A673 (cell line): ENCODE data around the gene CTDSP1. TPM values are rescaled to one million over a fixed set of nuclear protein-coding genes. Genes with fewer than 3 reads are reported as not detected.
A peak's percentile ranks its signal among the peaks of the same experiment; 100 is the strongest.

Source experiments
- BruUV-seq: library from RNA; stranded (reverse); fragments of 400-500 nt; replicated peaks from 2 replicates; lab custom pipeline; 2021; lab: Mats Ljungman, UMichigan
- CTCF ChIA-PET: fragments of 300-600 bp; sonication (Branson Sonifier 250); formaldehyde crosslinking; loops from one replicate; lab custom pipeline; 2022; ENCODE audit warnings: antibody characterized with exemption; lab: Charles Lee
- POLR2A ChIA-PET: fragments of 300-600 bp; sonication (Branson Sonifier 250); formaldehyde crosslinking; loops from one replicate; lab custom pipeline; 2022; ENCODE audit warnings: antibody characterized with exemption; ENCODE audit not compliant: low non-redundant PET; lab: Charles Lee
- DNase-seq: peaks from one replicate; pipeline ENCODE4 v3.0.0-alpha.2; 2015; ENCODE audit warnings: low spot score
- H3K27ac ChIP-seq: fragments of 200-600 bp; sonication (generic); 2 replicates; pipeline ENCODE4 v1.5.1; 2016; ENCODE audit warnings: mixed run types, low read depth, mild to moderate bottlenecking, mixed read lengths, antibody characterized with exemption, low read length; ENCODE audit not compliant: poor library complexity, severe bottlenecking
- H3K27me3 ChIP-seq: fragments of 200-600 bp; sonication (generic); replicated peaks from 2 replicates; pipeline ENCODE4 v1.6.1; 2017; ENCODE audit warnings: mixed run types, low read depth, mild to moderate bottlenecking, mixed read lengths, antibody characterized with exemption, low read length; ENCODE audit not compliant: insufficient read depth, poor library complexity
- H3K36me3 ChIP-seq: fragments of 200-600 bp; sonication (generic); 2 replicates; pipeline ENCODE4 v1.6.1; 2016; ENCODE audit warnings: mixed run types, mild to moderate bottlenecking, mixed read lengths, antibody characterized with exemption, low read length; ENCODE audit not compliant: insufficient read depth, poor library complexity, severe bottlenecking
- H3K4me1 ChIP-seq: fragments of 200-600 bp; sonication (generic); 2 replicates; pipeline ENCODE4 v1.6.1; 2017; ENCODE audit warnings: mixed run types, mild to moderate bottlenecking, mixed read lengths, antibody characterized with exemption, low read length; ENCODE audit not compliant: insufficient read depth, poor library complexity, severe bottlenecking
- H3K4me3 ChIP-seq: fragments of 200-600 bp; sonication (generic); 2 replicates; pipeline ENCODE4 v1.5.1; 2016; ENCODE audit warnings: low read depth, mixed run types, mild to moderate bottlenecking, mixed read lengths, low read length; ENCODE audit not compliant: poor library complexity, severe bottlenecking
- H3K9me3 ChIP-seq: fragments of 200-600 bp; sonication (generic); 2 replicates; pipeline ENCODE4 v1.6.1; 2016; ENCODE audit warnings: mixed run types, low read depth, mild to moderate bottlenecking, mixed read lengths, antibody characterized with exemption, low read length; ENCODE audit not compliant: poor library complexity, severe bottlenecking
- EZH2 ChIP-seq: fragments of 200-600 bp; sonication (generic); IDR thresholded peaks from 2 replicates; pipeline ENCODE4 v1.6.1; 2017; ENCODE audit warnings: borderline replicate concordance, low read depth, mild to moderate bottlenecking, mixed read lengths, antibody characterized with exemption, low read length; ENCODE audit not compliant: poor library complexity, severe bottlenecking
- intact Hi-C: fragments of 100-400 bp; cut with micrococcal nuclease; formaldehyde crosslinking; loops from one replicate; pipeline ENCODE4 v1.10.0; 2022; ENCODE audit not compliant: unreplicated experiment
- total RNA-seq: library from RNA; stranded (reverse); gene quantifications from 2 replicates; pipeline ENCODE4 v1.2.3, GENCODE V29; 2021
- TF ChIP-seq, protein P1 (sequence below): fragments of 300-800, 200-600 bp; sonication (generic); conservative IDR thresholded peaks from 2 replicates; pipeline ENCODE4 v1.5.1; 2017; ENCODE audit warnings: low read depth, mild to moderate bottlenecking, antibody characterized with exemption, low read length, moderate library complexity, mixed read lengths

Gene CTDSP1
- total RNA-seq, 1 experiment from 2014 or later = 72.3 TPM

DNA sequence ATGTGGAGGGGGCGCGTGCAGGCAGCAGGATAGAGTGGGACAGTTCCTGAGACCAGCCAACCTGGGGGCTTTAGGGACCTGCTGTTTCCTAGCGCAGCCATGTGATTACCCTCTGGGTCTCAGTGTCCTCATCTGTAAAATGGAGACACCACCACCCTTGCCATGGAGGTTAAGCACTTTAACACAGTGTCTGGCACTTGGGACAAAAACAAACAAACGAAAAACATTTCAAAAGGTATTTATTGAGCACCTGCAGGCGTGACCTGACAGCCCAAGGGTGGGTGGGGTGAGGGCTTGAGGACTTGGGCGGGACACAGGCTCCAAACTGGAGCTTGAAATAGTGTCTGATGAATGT, 4.6 kb upstream of the CTDSP1 start:
- Histone ChIP-seq H3K4me1 (peaks cover 37% of the 10 kb centered on the region), H3K9me3 (no peaks in the 10 kb centered on the region), H3K36me3 (no peaks in the 10 kb centered on the region), H3K27ac (no peak overlapping the region), H3K27me3 (no peaks in the 10 kb centered on the region), H3K4me3 (no peak overlapping the region)
- ChIA-PET POLR2A (no interaction called here), CTCF (interaction anchor here (0.6 to 1.6 kb wide), 3 partner anchors 9 to 175 kb away, joined by 3 to 6 read pairs (median 3); no protein-coding TSS in a partner anchor)
- TF ChIP-seq EZH2 = no peak
- TF ChIP-seq, protein P1, sequence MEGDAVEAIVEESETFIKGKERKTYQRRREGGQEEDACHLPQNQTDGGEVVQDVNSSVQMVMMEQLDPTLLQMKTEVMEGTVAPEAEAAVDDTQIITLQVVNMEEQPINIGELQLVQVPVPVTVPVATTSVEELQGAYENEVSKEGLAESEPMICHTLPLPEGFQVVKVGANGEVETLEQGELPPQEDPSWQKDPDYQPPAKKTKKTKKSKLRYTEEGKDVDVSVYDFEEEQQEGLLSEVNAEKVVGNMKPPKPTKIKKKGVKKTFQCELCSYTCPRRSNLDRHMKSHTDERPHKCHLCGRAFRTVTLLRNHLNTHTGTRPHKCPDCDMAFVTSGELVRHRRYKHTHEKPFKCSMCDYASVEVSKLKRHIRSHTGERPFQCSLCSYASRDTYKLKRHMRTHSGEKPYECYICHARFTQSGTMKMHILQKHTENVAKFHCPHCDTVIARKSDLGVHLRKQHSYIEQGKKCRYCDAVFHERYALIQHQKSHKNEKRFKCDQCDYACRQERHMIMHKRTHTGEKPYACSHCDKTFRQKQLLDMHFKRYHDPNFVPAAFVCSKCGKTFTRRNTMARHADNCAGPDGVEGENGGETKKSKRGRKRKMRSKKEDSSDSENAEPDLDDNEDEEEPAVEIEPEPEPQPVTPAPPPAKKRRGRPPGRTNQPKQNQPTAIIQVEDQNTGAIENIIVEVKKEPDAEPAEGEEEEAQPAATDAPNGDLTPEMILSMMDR = no peak
- intact Hi-C loops = loop anchor here (2.0 to 5.0 kb wide), 2 partner anchors 102 to 452 kb away; partner anchors contain the start of gene TMBIM1
- DNase-seq = no peak
- no TSS peak for BruUV-seq

DNA sequence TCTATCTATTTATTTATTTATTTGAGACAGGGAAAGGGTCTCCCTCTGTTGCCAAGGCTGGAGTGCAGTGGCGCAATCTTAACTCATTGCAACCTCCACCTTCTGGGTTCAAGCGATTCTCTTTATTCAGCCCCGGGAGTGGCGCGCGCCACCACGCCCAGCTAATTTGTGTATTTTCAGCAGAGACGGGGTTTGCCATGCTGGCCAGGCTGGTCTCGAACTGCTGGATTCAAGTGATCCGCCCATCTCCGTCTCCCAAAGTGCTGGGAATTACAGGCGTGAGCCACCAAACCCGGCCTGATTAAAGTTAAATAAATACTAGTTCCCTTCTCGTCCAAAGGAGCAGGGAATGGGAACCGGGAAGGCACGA, 4.2 kb upstream of the CTDSP1 start:
- TF ChIP-seq, protein P1 = no peak
- no peak for TF ChIP-seq EZH2
- H3K4me1 ChIP-seq = peaks cover 37% of the 10 kb centered on the region
- POLR2A ChIA-PET = no interaction called here
- CTCF ChIA-PET = interaction anchor here (0.6 to 1.6 kb wide), 3 partner anchors 9 to 175 kb away, joined by 3 to 6 read pairs (median 3); no protein-coding TSS in a partner anchor
- peak overlapping the region; percentile 97 for H3K4me3 ChIP-seq
- no peaks in the 10 kb centered on the region for H3K27me3 ChIP-seq
- no peaks in the 10 kb centered on the region for H3K36me3 ChIP-seq
- intact Hi-C loops = loop anchor here (2.0 to 5.0 kb wide), 2 partner anchors 103 to 452 kb away; partner anchors contain the start of gene TMBIM1
- no peaks in the 10 kb centered on the region for H3K9me3 ChIP-seq
- peak overlapping the region; percentile 91 for H3K27ac ChIP-seq
- no TSS peak for BruUV-seq
- no peak for DNase-seq

DNA sequence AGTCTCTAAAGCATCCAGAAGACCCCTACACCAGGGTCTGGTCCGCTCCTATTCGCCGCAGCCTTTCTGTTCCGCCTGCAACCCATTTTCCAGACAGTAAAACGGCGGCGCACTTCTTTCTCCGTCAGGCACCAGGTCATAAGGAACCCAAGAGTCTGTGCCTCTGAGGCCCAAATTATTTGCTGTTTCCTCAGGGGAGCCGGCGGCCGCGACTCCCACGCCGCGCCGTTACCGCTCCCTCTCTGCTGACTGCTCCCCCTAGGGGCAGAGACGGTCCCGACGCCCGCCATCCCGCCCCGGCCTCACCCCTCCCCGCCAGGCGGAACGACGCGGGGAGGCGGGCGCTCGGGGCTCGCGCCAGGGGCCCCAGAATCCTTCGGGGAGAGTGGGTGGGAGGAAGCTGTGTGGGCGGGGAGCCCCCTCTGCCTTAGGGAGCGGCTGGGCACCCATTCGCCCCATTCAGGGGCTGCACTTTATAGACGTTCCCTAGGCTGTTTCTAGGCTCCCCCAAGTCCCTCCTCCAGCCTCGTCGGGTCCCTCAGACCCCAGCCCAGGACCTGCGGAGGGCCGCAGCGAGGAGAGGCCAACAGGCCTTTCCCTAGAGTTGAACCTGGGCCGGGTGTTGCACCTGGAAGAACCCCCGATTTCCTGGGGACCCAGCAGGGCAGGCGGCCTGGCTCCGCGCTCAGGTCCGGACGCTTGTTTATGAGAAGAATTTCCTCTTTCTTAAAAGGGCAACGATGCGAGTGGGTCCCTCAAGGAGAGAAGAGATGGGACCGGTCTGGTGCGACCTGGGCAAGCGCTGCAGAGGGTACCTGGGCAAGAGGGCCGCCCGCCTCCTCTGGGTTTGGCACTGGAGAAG, 3.6 kb upstream of the CTDSP1 start:
- peak overlapping the region; percentile 91 for H3K27ac ChIP-seq
- no peaks in the 10 kb centered on the region for H3K9me3 ChIP-seq
- no TSS peak for BruUV-seq

More for the DNA sequence above, 3.6 kb upstream of the CTDSP1 start:
- peak; percentile 98 for DNase-seq
- Histone ChIP-seq H3K27me3 (no peaks in the 10 kb centered on the region), H3K4me3 (peak overlapping the region; percentile 97), H3K36me3 (no peaks in the 10 kb centered on the region), H3K4me1 (peaks cover 37% of the 10 kb centered on the region)
- ChIA-PET CTCF (interaction anchor here (0.6 to 1.6 kb wide), 14 partner anchors 9 to 315 kb away, joined by 3 to 6 read pairs (median 3); partner anchors contain the start of genes ARPC2, PNKD and TTLL4), POLR2A (interaction anchor here (0.6 kb wide), 1 partner anchor 106 kb away, joined by 3 read pairs; no protein-coding TSS in a partner anchor)
- TF ChIP-seq, protein P1 = peak; percentile 87
- TF ChIP-seq EZH2 = no peak
- intact Hi-C loops = loop anchor here (2.0 to 5.0 kb wide), 4 partner anchors 95 to 451 kb away; partner anchors contain the start of gene TMBIM1
